NB4 (cell line): ENCODE data around the gene PXT1.
A peak's percentile ranks its signal among the peaks of the same experiment; 100 is the strongest.

Source experiments
- DNase-seq: peaks from one replicate; pipeline ENCODE4 v3.0.0; 2010; ENCODE audit warnings: low read depth
- H3K4me3 ChIP-seq: one replicate; pipeline ENCODE4 v1.5.1; 2011; ENCODE audit warnings: mild to moderate bottlenecking, low read depth, low read length, moderate library complexity
- CTCF ChIP-seq: IDR thresholded peaks from one replicate; pipeline ENCODE4 v1.5.1; 2012; ENCODE audit warnings: low read depth, low read length
- MYC ChIP-seq: IDR thresholded peaks from 2 replicates; pipeline ENCODE4 v1.6.1; 2011; ENCODE audit warnings: low read depth, low read length
- POLR2A ChIP-seq: IDR thresholded peaks from 2 replicates; pipeline ENCODE4 v1.6.1; 2011; ENCODE audit warnings: mild to moderate bottlenecking; ENCODE audit not compliant: insufficient read length; ENCODE audit errors: extremely low read depth
- TF ChIP-seq, protein P1 (sequence below): IDR thresholded peaks from 2 replicates; pipeline ENCODE4 v1.6.1; 2011; ENCODE audit warnings: low read depth, low read length

PXT1 gene

GRCh38 chr6:36340618-36341454 lies 101.8 kb downstream of the PXT1 start:
- peak; percentile 34; the same call in 1 of the 2 replicates for TF ChIP-seq MYC
- TF ChIP-seq POLR2A: no peak
- peak; percentile 99 for TF ChIP-seq CTCF
- TF ChIP-seq, protein P1, sequence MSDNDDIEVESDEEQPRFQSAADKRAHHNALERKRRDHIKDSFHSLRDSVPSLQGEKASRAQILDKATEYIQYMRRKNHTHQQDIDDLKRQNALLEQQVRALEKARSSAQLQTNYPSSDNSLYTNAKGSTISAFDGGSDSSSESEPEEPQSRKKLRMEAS: peak; percentile 50; the same call in 1 of the 2 replicates
- H3K4me3 ChIP-seq: no peak overlapping the region
- DNase-seq: peak; percentile 78
